NCI-H2029 treated with DMSO at 0.1 percent for 48 hours (cell line): ENCODE results near the gene PRR20D.
"Not testable (repeated sequence)": the region's sequence is repeated elsewhere in the genome, so short reads cannot be mapped to it uniquely, and the experiment has no call there.

Experiments used
- DNase-seq: peaks from one replicate; lab custom pipeline; 2025; lab: John Stamatoyannopoulos, UW

The PRR20D gene

DNA sequence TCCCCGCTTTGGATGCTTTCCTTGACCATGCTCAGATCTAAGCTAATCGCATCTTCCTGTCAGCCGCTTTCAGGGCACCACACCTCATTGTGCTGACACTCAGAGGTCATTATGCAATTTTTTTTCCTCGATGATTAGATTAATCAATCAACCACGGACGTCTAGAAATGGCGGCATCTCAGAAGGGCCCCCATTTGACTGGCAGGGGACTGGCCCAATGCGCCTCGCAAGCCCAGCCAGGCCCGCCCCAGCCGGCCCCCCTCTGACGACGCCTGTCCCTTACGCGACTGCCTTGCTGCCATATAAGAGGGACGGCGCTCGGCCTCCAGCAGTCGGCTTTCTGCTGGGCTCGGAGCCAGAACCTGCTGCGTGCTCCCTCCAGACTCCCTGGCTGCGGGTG is at the start of gene PRR20D:
TSS of gene PRR20D (plus strand) at position 301 of the 400 bp plus-strand sequence. CDS start 387 bp downstream, outside the sequence.
- not testable (repeated sequence) for DNase-seq

DNA sequence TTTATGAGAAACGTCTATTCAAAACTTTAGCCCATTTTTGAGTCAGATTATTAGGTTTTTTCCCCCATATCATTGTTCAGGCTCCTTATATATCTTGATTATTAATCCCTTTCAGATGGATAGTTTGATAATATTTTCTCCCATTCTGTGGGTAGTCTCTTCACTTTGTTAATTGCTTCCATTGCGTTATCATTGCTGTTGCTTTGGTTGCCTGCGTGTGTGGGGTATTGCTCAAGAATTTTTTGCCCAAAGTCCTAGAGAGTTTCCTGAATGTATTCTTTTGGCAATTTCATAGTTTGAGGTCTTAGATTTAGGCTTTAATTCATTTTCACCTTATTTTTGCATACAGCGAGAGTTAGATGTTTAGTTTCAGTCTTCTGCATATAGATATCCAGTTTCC is 45.5 kb upstream of the PRR20D start:
- no peak for DNase-seq

DNA sequence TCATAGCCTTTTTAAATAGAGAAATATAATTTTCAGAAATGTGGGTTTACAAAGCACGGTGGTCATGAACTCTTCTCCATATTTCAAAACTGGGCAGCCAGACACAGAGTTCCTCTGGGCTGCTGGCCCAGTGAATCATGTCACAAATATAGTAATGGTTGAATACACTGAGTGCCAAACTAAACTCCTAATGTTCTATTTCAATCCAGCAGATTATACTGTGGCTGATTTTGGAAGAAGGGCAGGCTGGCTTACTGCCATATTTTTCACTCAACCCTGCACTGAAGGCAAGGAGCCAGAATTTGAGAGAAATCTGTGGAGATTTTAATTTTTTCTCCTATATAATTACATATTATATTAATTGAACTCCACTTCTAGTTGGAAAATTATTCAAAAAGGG is 36.8 kb upstream of the PRR20D start:
- DNase-seq, result no peak

DNA sequence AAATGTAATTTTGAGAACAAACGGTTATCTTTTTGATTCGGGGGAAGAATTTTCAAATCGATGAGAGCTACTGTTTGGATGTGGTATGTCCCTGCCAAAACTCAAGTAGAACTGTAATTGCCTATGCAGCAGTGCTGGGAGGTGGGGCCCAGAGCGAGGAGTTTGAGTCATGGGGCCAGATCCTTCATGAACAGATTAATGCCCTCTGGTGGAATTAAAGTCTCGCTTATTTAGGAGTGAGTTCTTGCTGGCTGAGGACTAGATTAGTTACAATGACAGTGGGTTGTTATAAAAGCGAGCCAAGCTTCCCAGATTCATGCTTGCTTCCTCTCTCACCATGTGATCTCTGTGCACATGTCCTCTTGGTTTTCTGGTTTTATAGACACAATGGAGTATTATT is 31.5 kb upstream of the PRR20D start:
- no peak for DNase-seq

DNA sequence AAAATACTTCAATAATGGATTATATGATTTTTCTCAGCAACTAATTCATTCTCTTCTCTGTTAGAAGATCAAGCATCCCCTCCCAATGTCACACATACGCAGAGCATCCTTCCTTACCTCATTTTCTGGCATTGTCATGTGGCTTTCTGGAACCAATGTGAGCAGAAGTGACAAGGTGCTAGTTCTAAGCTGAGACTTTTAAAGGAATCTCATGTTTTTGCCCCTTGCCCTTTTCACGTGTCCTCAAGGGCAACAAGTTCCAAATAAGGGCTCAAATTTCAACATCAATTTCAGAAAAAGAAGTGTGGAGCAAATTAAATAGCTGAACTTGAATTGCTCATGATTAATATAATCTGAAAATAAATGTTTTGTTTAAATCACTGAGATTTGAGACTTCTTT is 24.3 kb upstream of the PRR20D start:
- no peak for DNase-seq

DNA sequence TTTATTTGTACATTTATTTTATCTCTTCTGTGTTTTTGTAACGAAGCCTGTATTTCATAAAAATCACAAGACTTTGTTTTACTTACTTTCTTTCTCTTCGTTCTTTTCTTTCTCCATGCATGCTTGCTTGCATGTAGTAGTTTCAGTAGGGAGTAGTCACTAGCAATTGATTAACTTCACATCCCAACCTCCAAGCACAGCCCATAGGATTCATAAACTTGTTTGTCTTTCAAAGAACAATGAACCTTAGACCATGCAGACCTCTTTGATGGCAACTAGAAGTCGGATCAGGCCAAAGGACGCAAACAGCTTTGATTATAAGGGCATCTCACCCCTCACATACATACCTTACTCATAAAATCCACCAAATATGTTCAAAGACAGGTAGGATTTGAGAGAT is 22.8 kb upstream of the PRR20D start:
- DNase-seq, result no peak

DNA sequence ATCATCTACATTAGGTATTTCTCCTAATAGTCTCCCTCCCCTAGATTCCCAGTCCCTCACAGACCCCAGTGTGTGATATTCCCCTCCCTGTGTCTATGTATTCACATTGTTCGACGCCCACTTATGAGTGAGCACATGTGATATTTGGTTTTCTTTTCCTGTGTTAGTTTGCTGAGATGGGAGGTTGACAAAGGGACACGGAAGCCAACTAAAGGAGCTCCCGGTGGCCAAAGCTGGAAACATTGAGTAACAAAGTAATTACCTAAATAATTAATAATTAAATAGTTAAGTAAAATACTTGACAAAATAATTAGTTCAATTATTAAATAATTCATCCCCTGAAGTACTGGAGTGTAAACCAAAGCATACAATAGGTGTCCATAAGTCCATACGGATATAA is 21.4 kb upstream of the PRR20D start:
- no peak for DNase-seq

DNA sequence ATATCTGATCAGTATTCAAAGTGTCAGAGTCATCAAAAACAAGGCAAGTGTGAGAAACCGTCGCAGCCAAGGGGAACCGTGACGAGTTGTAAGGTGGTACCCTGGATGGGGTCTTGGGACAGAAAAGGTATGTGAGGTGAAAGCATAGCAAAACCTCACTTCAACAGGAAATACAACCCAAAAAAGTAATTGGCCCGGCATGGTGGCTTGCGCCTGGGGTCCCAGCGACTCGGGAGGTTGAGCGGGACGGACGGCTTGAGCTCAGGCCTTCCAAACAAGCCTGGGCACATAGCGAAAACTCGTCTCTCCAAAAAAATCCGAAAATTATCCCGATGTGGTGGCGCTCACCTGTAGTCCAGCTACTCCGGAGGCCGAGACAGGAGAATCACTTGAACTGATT is 20.7 kb upstream of the PRR20D start:
- not testable (repeated sequence) for DNase-seq

DNA sequence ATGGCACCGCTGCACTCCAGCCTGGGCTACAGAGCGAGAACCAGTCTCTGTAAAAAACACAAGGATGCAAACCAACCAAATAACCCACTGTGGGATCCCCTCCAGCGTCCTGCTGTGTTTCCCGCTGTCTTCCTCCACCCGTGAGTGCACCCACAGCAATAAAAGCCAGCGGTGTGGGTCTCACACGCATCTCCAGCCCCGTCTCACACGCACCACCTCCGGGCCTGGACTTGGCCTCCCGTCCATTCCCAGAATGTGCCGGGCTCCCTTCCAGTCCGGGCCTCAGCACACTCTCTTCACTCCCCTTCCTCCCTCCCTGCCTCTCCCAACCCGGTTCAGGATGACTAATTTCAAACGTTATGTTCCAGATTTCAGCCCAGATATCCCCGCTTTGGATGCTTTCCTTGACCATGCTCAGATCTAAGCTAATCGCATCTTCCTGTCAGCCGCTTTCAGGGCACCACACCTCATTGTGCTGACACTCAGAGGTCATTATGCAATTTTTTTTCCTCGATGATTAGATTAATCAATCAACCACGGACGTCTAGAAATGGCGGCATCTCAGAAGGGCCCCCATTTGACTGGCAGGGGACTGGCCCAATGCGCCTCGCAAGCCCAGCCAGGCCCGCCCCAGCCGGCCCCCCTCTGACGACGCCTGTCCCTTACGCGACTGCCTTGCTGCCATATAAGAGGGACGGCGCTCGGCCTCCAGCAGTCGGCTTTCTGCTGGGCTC is 20.0 kb upstream of the PRR20D start, which contains the start of gene PRR20A:
TSS of gene PRR20A (plus strand) at position 684 of the 734 bp plus-strand sequence. CDS start 387 bp downstream, outside the sequence.
- not testable (repeated sequence) for DNase-seq

DNA sequence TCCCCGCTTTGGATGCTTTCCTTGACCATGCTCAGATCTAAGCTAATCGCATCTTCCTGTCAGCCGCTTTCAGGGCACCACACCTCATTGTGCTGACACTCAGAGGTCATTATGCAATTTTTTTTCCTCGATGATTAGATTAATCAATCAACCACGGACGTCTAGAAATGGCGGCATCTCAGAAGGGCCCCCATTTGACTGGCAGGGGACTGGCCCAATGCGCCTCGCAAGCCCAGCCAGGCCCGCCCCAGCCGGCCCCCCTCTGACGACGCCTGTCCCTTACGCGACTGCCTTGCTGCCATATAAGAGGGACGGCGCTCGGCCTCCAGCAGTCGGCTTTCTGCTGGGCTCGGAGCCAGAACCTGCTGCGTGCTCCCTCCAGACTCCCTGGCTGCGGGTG is 13.2 kb upstream of the PRR20D start, which contains the start of gene PRR20B:
TSS of gene PRR20B (plus strand) at position 301 of the 400 bp plus-strand sequence. CDS start 387 bp downstream, outside the sequence.
- not testable (repeated sequence) for DNase-seq

DNA sequence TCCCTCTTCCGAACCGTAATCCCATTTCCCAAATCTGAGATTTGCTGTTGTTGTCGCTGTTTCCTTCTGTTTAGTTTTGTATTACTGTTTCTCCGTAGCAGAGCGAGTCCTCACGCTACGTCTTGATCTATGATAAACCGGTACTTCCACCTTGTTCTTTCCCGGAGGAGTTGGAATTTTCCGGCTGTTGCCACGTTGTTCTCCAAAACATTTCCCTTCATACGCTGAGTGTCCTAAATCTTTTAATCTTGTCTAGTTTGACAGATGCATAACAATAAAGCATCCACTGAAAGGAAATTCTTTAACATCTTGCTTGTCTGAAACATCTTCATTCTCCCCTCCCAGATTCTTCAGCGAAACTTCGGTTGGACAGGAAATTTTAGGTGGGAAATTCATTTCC is 12.3 kb upstream of the PRR20D start:
- DNase-seq, result not testable (repeated sequence)

DNA sequence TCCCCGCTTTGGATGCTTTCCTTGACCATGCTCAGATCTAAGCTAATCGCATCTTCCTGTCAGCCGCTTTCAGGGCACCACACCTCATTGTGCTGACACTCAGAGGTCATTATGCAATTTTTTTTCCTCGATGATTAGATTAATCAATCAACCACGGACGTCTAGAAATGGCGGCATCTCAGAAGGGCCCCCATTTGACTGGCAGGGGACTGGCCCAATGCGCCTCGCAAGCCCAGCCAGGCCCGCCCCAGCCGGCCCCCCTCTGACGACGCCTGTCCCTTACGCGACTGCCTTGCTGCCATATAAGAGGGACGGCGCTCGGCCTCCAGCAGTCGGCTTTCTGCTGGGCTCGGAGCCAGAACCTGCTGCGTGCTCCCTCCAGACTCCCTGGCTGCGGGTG is 6.7 kb upstream of the PRR20D start, which contains the start of gene PRR20C:
TSS of gene PRR20C (plus strand) at position 301 of the 400 bp plus-strand sequence. CDS start 387 bp downstream, outside the sequence.
- not testable (repeated sequence) for DNase-seq

DNA sequence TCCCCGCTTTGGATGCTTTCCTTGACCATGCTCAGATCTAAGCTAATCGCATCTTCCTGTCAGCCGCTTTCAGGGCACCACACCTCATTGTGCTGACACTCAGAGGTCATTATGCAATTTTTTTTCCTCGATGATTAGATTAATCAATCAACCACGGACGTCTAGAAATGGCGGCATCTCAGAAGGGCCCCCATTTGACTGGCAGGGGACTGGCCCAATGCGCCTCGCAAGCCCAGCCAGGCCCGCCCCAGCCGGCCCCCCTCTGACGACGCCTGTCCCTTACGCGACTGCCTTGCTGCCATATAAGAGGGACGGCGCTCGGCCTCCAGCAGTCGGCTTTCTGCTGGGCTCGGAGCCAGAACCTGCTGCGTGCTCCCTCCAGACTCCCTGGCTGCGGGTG is 6.5 kb downstream of the PRR20D start, which contains the start of gene PRR20E:
TSS of gene PRR20E (plus strand) at position 301 of the 400 bp plus-strand sequence. CDS start 387 bp downstream, outside the sequence.
- not testable (repeated sequence) for DNase-seq

DNA sequence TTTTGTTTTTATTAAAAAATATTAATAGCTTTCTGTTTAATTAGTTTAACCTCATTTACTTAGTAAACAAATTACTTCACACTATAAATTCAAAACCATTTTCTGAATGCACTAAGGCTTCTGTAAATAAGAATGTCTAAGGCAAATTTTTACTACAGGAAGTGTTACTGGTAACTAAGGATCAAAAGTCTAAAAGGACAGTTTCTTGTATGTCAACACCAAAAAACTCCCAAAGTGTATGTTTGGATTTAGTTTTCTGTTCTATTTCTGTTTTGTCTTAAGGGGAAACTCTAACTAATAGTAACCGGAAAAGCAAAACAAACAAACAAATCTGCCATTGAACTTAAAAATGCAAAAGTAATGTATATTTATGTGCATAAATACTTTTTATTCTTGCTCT is 31.2 kb downstream of the PRR20D start:
- DNase-seq, result no peak

DNA sequence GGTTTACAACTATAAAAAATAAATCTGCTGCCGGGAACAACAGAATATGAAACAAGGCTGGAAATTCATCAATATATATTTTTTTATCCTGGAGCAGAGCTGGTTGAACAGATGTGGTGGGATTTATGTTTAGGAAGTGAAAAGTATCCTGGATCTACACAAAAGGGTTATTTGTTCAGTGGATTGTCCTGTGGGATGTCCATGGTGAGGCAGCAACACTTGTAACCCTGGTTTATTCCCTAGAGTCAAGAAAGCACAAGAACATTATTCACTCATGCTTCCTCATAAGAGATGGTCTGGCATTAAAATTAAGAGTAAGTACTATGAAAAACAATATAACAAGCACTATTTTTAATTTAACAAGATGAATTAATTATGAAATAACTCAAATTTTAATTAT is 52.6 kb downstream of the PRR20D start:
- no peak for DNase-seq
